Measurements from ENCODE around the gene KDM4C. TPM values are rescaled to one million over a fixed set of nuclear protein-coding genes. Genes with fewer than 3 reads are reported as not detected.

Gene KDM4C
- total RNA-seq, 1 donor: 50.7 TPM

DNA sequence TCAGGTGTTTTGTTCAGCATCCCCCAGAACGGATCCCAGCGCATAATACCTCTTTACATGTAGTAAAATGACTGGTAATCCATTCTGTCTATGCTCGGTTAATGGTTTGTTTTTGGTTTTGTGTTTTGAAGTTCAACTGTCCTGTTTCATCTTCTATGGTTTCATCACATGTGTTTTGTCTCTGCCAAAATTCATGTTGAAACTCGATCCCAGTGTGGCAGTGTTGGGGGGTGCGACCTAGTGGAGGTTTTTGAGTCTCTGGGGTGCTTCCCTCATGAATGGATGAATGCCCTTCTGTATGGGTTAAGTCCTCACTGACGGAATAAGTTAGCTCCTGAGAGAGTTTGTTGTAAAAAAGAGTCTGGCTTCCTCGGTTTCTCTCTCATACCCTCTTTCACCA is 317.4 kb downstream of the KDM4C start:
- TF ChIP-seq, protein P1, sequence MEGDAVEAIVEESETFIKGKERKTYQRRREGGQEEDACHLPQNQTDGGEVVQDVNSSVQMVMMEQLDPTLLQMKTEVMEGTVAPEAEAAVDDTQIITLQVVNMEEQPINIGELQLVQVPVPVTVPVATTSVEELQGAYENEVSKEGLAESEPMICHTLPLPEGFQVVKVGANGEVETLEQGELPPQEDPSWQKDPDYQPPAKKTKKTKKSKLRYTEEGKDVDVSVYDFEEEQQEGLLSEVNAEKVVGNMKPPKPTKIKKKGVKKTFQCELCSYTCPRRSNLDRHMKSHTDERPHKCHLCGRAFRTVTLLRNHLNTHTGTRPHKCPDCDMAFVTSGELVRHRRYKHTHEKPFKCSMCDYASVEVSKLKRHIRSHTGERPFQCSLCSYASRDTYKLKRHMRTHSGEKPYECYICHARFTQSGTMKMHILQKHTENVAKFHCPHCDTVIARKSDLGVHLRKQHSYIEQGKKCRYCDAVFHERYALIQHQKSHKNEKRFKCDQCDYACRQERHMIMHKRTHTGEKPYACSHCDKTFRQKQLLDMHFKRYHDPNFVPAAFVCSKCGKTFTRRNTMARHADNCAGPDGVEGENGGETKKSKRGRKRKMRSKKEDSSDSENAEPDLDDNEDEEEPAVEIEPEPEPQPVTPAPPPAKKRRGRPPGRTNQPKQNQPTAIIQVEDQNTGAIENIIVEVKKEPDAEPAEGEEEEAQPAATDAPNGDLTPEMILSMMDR (IDR thresholded peaks at IDR 0.05; ENCODE audit: extremely low read depth, low read depth, low read length): no peak
- Histone ChIP-seq H3K36me3 (ENCODE audit: insufficient read depth, low read length) (peaks cover 12% of the 10 kb centered on the region), H2AFZ (ENCODE audit: low read length) (no peak overlapping the region), H3K27me3 (ENCODE audit: insufficient read depth, low read length) (no peaks in the 10 kb centered on the region), H3K27ac (ENCODE audit: low read depth, low read length) (no peak overlapping the region), H3K4me1 (ENCODE audit: insufficient read depth, low read length) (no peaks in the 10 kb centered on the region), H3K79me2 (ENCODE audit: insufficient read depth, low read length) (no peaks in the 10 kb centered on the region), H4K20me1 (ENCODE audit: insufficient read depth, low read length) (no peaks in the 10 kb centered on the region), H3K9me3 (ENCODE audit: low read depth, low read length) (no peaks in the 10 kb centered on the region), H3K4me3 (ENCODE audit: insufficient read depth, low read length) (no peak overlapping the region), H3K4me2 (ENCODE audit: insufficient read depth, low read length) (no peak overlapping the region)
- no peak for DNase-seq (ENCODE audit: insufficient read length, low spot score, missing footprints)

DNA sequence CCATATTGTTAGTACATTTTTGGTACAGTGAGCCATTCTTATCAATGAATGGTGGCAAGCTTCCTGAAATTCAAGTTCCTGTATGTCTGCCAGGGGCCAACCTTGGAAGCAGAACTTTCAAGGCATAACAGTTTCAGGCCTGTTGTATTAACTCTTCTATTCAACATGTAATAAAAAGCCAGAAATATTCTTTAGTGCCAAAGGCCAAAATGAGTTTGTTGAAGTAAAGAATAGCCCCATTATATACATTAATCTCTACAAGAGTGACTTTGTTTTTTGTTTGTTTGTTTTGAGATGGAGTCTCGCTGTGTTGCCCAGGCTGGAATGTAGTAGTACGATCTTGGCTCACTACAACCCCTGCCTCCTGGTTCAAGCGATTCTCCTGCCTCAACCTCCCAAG is 321.3 kb downstream of the KDM4C start:
- TF ChIP-seq, protein P1 (IDR thresholded peaks at IDR 0.05; ENCODE audit: extremely low read depth, low read depth, low read length): no peak
- Histone ChIP-seq H4K20me1 (ENCODE audit: insufficient read depth, low read length) (no peaks in the 10 kb centered on the region), H3K4me3 (ENCODE audit: insufficient read depth, low read length) (no peak overlapping the region), H3K4me1 (ENCODE audit: insufficient read depth, low read length) (no peaks in the 10 kb centered on the region), H3K4me2 (ENCODE audit: insufficient read depth, low read length) (no peak overlapping the region), H3K27ac (ENCODE audit: low read depth, low read length) (no peak overlapping the region), H3K36me3 (ENCODE audit: insufficient read depth, low read length) (peaks cover 12% of the 10 kb centered on the region), H3K9me3 (ENCODE audit: low read depth, low read length) (no peaks in the 10 kb centered on the region), H3K79me2 (ENCODE audit: insufficient read depth, low read length) (no peaks in the 10 kb centered on the region), H3K27me3 (ENCODE audit: insufficient read depth, low read length) (no peaks in the 10 kb centered on the region), H2AFZ (ENCODE audit: low read length) (no peak overlapping the region)
- DNase-seq (ENCODE audit: insufficient read length, low spot score, missing footprints): no peak

DNA sequence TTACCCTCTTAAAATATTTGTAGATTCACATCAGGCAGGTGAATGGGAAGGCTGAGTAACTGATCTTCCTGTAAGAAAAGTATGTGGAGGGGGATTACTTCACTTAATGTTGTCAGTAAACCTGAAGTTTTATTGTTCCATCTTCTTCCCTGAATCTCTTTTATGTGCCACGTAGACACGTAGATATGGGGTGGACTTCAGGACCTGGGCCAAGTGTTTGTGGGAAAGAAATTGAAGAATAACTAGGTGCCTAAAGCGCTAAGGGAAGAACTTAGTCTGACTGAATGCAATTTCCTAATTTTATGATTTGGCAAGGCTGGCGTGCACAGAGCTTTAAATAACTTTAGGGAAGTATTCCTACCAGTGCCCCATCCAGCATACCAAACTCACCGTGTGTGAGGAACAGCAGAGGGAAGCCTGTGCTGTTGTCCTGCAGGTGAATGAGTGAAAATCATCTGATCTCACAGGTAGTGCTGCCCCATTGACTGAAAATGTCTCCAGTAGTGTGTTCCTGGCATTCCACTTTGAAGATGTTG is 323.4 kb downstream of the KDM4C start:
- Histone ChIP-seq H3K36me3 (ENCODE audit: insufficient read depth, low read length) (peaks cover 12% of the 10 kb centered on the region), H4K20me1 (ENCODE audit: insufficient read depth, low read length) (no peaks in the 10 kb centered on the region), H3K4me3 (ENCODE audit: insufficient read depth, low read length) (no peak overlapping the region), H2AFZ (ENCODE audit: low read length) (no peak overlapping the region), H3K9me3 (ENCODE audit: low read depth, low read length) (no peaks in the 10 kb centered on the region), H3K27me3 (ENCODE audit: insufficient read depth, low read length) (no peaks in the 10 kb centered on the region), H3K79me2 (ENCODE audit: insufficient read depth, low read length) (no peaks in the 10 kb centered on the region), H3K27ac (ENCODE audit: low read depth, low read length) (no peak overlapping the region), H3K4me2 (ENCODE audit: insufficient read depth, low read length) (no peak overlapping the region), H3K4me1 (ENCODE audit: insufficient read depth, low read length) (no peaks in the 10 kb centered on the region)
- DNase-seq (ENCODE audit: insufficient read length, low spot score, missing footprints): no peak
- TF ChIP-seq, protein P1 (IDR thresholded peaks at IDR 0.05; ENCODE audit: extremely low read depth, low read depth, low read length): no peak

DNA sequence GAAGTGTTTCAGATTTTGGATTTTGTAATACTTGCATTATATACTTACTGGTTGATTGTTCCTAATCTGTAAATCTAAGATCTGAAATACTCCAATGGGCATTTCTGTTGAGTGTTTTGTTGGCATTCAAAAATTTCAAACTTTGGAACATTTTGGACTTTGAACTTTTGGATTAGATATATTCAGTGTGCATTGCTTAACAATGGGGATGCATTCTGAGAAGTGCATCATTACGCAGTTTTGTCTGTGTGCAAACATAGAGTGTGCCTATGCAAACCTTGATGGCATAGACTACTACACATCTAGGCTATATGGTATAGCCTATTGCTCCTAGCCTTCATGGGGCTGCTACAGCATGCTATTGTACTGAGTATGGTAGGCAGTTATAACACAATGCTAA is 325.4 kb downstream of the KDM4C start:
- H3K36me3 ChIP-seq (ENCODE audit: insufficient read depth, low read length): no peaks in the 10 kb centered on the region

More for the DNA sequence above, 325.4 kb downstream of the KDM4C start:
- TF ChIP-seq, protein P1 (IDR thresholded peaks at IDR 0.05; ENCODE audit: extremely low read depth, low read depth, low read length): no peak
- H3K79me2 ChIP-seq (ENCODE audit: insufficient read depth, low read length): no peaks in the 10 kb centered on the region
- H3K4me1 ChIP-seq (ENCODE audit: insufficient read depth, low read length): no peaks in the 10 kb centered on the region
- no peak for DNase-seq (ENCODE audit: insufficient read length, low spot score, missing footprints)
- H3K4me3 ChIP-seq (ENCODE audit: insufficient read depth, low read length): no peak overlapping the region
- no peaks in the 10 kb centered on the region for H4K20me1 ChIP-seq (ENCODE audit: insufficient read depth, low read length)
- H3K27me3 ChIP-seq (ENCODE audit: insufficient read depth, low read length): no peaks in the 10 kb centered on the region
- no peak overlapping the region for H3K4me2 ChIP-seq (ENCODE audit: insufficient read depth, low read length)
- H3K27ac ChIP-seq (ENCODE audit: low read depth, low read length): no peak overlapping the region
- no peaks in the 10 kb centered on the region for H3K9me3 ChIP-seq (ENCODE audit: low read depth, low read length)
- H2AFZ ChIP-seq (ENCODE audit: low read length): no peak overlapping the region

Data from osteoblast (primary cell).